DMS 273 (cell line): ENCODE data around the gene USP22.

Experiments
- DNase-seq: peaks from one replicate; lab custom pipeline; 2025; ENCODE audit not compliant: unreplicated experiment; lab: John Stamatoyannopoulos, UW

USP22 gene

GRCh38 chr17:21002309-21003006, 40.4 kb downstream of the USP22 start:
- DNase-seq: no peak

- no peak for DNase-seq
Observed at GRCh38 chr17:21001813-21002221, 41.0 kb downstream of the USP22 start.

- DNase-seq: peak; percentile 8
Observed at GRCh38 chr17:21001111-21001812, 41.5 kb downstream of the USP22 start.

- DNase-seq: no peak
Observed at GRCh38 chr17:20999841-21000532, 42.8 kb downstream of the USP22 start.

GRCh38 chr17:20999044-20999573, 43.7 kb downstream of the USP22 start:
- DNase-seq: no peak

- DNase-seq: peak; percentile 43
Observed at GRCh38 chr17:20998571-20999043, 44.2 kb downstream of the USP22 start.

GRCh38 chr17:20997711-20998570, 44.9 kb downstream of the USP22 start:
- DNase-seq: peak; percentile 46

- DNase-seq: no peak
Observed at GRCh38 chr17:20996724-20997615, 45.8 kb downstream of the USP22 start.

- DNase-seq: no peak
Observed at GRCh38 chr17:20995873-20996723, 46.7 kb downstream of the USP22 start.

- DNase-seq: no peak
Observed at GRCh38 chr17:20995164-20995872, 47.5 kb downstream of the USP22 start.

GRCh38 chr17:20994779-20995149, 48.0 kb downstream of the USP22 start:
- no peak for DNase-seq

GRCh38 chr17:20993863-20994778, 48.7 kb downstream of the USP22 start:
- DNase-seq: no peak

GRCh38 chr17:20992987-20993862, 49.6 kb downstream of the USP22 start:
- DNase-seq: peak; percentile 63

GRCh38 chr17:20992416-20992815, 50.4 kb downstream of the USP22 start:
- no peak for DNase-seq

GRCh38 chr17:20991276-20992037, 51.4 kb downstream of the USP22 start:
- DNase-seq: no peak
